ENCODE data around the gene SMIM36. TPM values are rescaled to one million over a fixed set of nuclear protein-coding genes. Genes with fewer than 3 reads are reported as not detected.

The SMIM36 gene
- total RNA-seq, 3 donors from 2014 or later: not detected

DNA sequence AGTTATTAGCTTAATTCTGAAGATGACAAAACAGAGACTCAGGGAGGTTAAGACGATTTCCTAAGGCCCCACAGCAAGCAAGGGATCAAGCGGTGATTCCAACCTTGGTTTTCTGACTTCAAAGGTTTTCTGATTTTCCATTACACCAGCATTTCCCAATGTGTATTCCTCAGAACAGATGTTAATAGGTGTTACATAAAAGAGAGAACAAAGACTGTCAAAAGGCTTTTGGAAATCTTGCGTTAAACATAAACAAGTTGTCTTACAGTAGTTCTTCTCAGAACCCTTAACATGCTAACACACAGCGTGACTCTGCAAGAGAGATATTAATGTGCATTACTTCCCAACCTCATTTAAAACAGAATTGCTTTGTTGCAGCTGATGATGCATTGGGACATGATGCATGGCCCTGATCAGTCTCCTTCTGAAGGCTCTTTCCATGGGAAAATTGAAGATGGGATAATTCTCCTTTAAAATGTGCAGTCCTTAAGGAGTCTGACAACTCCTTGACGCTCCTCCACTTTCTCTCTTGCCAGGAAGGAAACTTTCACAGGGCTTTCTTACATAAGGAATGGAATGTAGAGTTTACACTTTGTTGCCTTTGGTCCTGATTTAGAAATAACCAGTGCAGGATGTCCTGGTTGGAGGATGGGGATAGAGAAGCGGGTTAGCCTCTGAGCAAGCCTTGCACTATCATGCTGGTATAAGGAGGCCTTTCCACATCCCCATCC is 68.1 kb downstream of the SMIM36 start:
- Histone ChIP-seq H3K4me1 (no peaks in the 10 kb centered on the region), H3K4me3 (no peak overlapping the region), H3K36me3 (no peaks in the 10 kb centered on the region), H3K27me3 (no peaks in the 10 kb centered on the region), H3K27ac (no peak overlapping the region), H3K9me3 (no peaks in the 10 kb centered on the region)
- intact Hi-C loops (cut with DNase I; ENCODE audit: low total_unique reads): no loop called here
- TF ChIP-seq, protein P1, sequence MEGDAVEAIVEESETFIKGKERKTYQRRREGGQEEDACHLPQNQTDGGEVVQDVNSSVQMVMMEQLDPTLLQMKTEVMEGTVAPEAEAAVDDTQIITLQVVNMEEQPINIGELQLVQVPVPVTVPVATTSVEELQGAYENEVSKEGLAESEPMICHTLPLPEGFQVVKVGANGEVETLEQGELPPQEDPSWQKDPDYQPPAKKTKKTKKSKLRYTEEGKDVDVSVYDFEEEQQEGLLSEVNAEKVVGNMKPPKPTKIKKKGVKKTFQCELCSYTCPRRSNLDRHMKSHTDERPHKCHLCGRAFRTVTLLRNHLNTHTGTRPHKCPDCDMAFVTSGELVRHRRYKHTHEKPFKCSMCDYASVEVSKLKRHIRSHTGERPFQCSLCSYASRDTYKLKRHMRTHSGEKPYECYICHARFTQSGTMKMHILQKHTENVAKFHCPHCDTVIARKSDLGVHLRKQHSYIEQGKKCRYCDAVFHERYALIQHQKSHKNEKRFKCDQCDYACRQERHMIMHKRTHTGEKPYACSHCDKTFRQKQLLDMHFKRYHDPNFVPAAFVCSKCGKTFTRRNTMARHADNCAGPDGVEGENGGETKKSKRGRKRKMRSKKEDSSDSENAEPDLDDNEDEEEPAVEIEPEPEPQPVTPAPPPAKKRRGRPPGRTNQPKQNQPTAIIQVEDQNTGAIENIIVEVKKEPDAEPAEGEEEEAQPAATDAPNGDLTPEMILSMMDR (IDR thresholded peaks at IDR 0.05): no peak
- no peak for TF ChIP-seq POLR2AphosphoS5 (IDR thresholded peaks at IDR 0.05)
- TF ChIP-seq POLR2A (IDR thresholded peaks at IDR 0.05): no peak
- DNase-seq (ENCODE audit: low spot score in 2 of 2): no peak

DNA sequence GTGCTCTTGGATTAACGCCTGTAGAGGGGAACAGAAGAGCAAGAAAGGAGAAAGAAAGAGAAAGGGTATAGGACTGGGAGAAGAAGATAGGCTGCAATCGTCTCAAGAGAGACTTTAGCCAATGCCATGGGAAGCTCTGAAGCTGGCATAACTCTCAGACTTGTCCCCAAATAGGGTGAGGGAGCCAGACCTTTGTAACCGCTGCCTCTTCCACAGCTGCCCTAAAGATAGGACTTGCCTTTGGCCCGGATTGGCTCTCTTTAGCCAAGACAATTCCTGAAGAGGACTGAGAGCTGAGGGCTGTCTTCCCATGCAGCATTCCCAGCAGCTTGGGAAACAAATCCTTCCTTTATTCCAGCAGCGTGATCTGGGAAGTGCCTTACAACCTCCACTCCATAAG is 68.8 kb downstream of the SMIM36 start:
- Histone ChIP-seq H3K27me3 (no peaks in the 10 kb centered on the region), H3K9me3 (no peaks in the 10 kb centered on the region), H3K36me3 (no peaks in the 10 kb centered on the region), H3K4me3 (no peak overlapping the region), H3K27ac (no peak overlapping the region), H3K4me1 (no peaks in the 10 kb centered on the region)
- TF ChIP-seq, protein P1 (IDR thresholded peaks at IDR 0.05): no peak
- TF ChIP-seq POLR2A (IDR thresholded peaks at IDR 0.05): no peak
- TF ChIP-seq POLR2AphosphoS5 (IDR thresholded peaks at IDR 0.05): no peak
- intact Hi-C loops (cut with DNase I; ENCODE audit: low total_unique reads): no loop called here
- DNase-seq (ENCODE audit: low spot score in 2 of 2): no peak

DNA sequence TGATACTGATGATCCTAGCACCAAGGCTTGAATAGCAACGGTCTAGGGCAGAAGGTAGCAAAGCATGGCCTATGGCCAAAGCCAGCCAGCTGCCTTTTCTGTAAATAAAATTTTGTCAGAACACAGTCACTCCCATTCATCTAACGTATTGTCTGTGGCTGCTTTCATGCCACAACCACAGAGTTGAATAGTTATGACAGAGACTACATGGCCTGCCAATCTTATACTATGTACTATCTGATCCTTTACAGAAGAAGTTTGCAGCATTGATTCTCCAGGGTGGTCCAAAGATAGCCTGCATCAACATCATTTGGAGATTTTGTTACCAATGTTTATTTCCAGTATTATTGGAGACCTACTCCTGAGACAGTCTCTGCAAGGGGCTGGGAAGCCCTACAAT is 69.7 kb downstream of the SMIM36 start:
- no peaks in the 10 kb centered on the region for H3K4me1 ChIP-seq

DNA sequence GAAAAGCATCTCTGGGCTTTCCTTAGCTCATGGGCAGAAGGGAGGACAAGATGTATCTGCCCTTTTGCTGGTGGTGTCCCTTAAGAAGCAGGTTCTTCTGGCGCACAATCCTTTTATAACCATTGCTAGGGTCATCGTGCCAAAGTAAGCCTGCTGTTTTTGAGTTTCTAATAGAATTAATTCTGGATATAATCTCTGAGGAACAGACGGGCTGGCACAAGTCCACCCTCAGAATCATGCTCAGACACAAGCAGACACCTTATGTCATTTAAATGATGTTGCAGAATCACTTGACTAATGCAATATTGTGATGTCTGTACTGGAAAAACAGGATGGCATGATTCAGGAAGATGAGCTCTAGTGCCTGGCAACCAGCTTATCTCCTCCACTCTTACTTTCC is 70.9 kb downstream of the SMIM36 start:
- Histone ChIP-seq H3K36me3 (no peaks in the 10 kb centered on the region), H3K27me3 (no peaks in the 10 kb centered on the region), H3K4me1 (no peaks in the 10 kb centered on the region), H3K9me3 (no peaks in the 10 kb centered on the region), H3K4me3 (no peak overlapping the region), H3K27ac (no peak overlapping the region)
- intact Hi-C loops (cut with DNase I; ENCODE audit: low total_unique reads): no loop called here
- DNase-seq (ENCODE audit: low spot score in 2 of 2): no peak
- TF ChIP-seq, protein P1 (IDR thresholded peaks at IDR 0.05): no peak
- TF ChIP-seq POLR2A (IDR thresholded peaks at IDR 0.05): no peak
- no peak for TF ChIP-seq POLR2AphosphoS5 (IDR thresholded peaks at IDR 0.05)

More for the DNA sequence above, 69.7 kb downstream of the SMIM36 start:
- intact Hi-C loops (cut with DNase I; ENCODE audit: low total_unique reads): no loop called here
- TF ChIP-seq POLR2AphosphoS5 (IDR thresholded peaks at IDR 0.05): no peak
- no peak for TF ChIP-seq POLR2A (IDR thresholded peaks at IDR 0.05)
- TF ChIP-seq, protein P1 (IDR thresholded peaks at IDR 0.05): no peak
- no peak overlapping the region for H3K4me3 ChIP-seq
- DNase-seq (ENCODE audit: low spot score in 2 of 2): no peak
- no peaks in the 10 kb centered on the region for H3K27me3 ChIP-seq
- H3K27ac ChIP-seq: no peak overlapping the region
- H3K9me3 ChIP-seq: no peaks in the 10 kb centered on the region
- no peaks in the 10 kb centered on the region for H3K36me3 ChIP-seq

DNA sequence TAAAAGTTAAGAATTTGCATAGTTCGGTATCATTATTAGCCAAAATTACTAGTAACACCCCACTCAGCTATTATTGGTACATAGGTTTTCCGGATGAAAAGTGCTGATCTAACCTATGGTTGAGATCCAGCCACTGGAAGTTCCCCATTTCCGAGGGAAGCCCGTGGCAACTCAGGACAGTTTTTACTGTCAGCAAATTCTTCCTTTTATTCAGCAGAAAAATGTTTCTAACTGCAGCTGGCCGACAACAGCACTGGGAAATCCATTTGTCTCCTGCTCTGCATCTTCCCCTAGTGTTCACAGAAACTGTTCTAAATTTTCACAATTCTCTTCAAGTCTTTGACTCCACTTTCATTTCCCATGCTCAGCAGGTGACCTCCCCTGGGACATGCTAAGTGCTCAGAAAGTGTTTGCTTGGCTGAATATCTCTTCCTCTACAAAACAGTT is 74.1 kb downstream of the SMIM36 start:
- no peaks in the 10 kb centered on the region for H3K36me3 ChIP-seq
- H3K27ac ChIP-seq: no peak overlapping the region
- no peak for DNase-seq (ENCODE audit: low spot score in 2 of 2)
- H3K4me1 ChIP-seq: peaks cover 0 to 10% of the 10 kb centered on the region in 2 donors
- no peak overlapping the region for H3K4me3 ChIP-seq
- TF ChIP-seq POLR2A (IDR thresholded peaks at IDR 0.05) (no peak), POLR2AphosphoS5 (IDR thresholded peaks at IDR 0.05) (no peak)
- TF ChIP-seq, protein P1 (IDR thresholded peaks at IDR 0.05): no peak
- H3K27me3 ChIP-seq: no peaks in the 10 kb centered on the region
- H3K9me3 ChIP-seq: no peaks in the 10 kb centered on the region
- intact Hi-C loops (cut with DNase I; ENCODE audit: low total_unique reads): no loop called here
